H1 (cell line): Measurements from ENCODE around the gene DISC1. TPM values are rescaled to one million over a fixed set of nuclear protein-coding genes. Genes with fewer than 3 reads are reported as not detected.

ENCODE experiments used
- HDAC6 ChIP-seq: IDR thresholded peaks from one replicate; pipeline ENCODE4 v1.7.1; 2012; ENCODE audit warnings: low read depth, mild to moderate bottlenecking, inconsistent platforms, low read length, moderate library complexity
- KDM5A ChIP-seq: fragments of 200-600 bp; IDR thresholded peaks from 2 replicates; pipeline ENCODE4 v1.7.1; 2012; ENCODE audit warnings: mild to moderate bottlenecking, low read length, inconsistent platforms, mixed read lengths
- NANOG ChIP-seq: IDR thresholded peaks from 2 replicates; pipeline ENCODE4 v1.6.1; 2011; ENCODE audit warnings: low read length, low read depth, mild to moderate bottlenecking, inconsistent platforms; ENCODE audit not compliant: insufficient read depth, poor library complexity, severe bottlenecking
- polyA plus RNA-seq, 7 experiments: library from polyadenylated mRNA; depleted of rRNA in 3 of 7; stranded (reverse) in 5 of 7; unstranded in 2 of 7; fragments of >200 nt in 5 of 7; fragments of 200-250 nt in 2 of 7; gene quantifications; 1 replicate in 5 of 7; 2 replicates in 1 of 7; 4 replicates in 1 of 7; pipeline versions ENCODE4 v1.2.1 to v1.2.3, GENCODE V29; 2011 to 2013; ENCODE audit warnings: missing spikeins in 2 of 7, mixed read lengths in 2 of 7
- total RNA-seq: library from RNA; stranded (reverse); fragmentation: NEBNext Ultra II Directional; extraction: Animal tissue kit (Norgen Biotek cat#: 25700); gene quantifications from 2 replicates; pipeline ENCODE4 v1.2.1, GENCODE V29; 2021
- TF ChIP-seq, protein P1 (sequence below): IDR thresholded peaks from 2 replicates; pipeline ENCODE4 v1.6.1; 2012; ENCODE audit warnings: inconsistent platforms

The DISC1 gene
- total and polyA plus RNA-seq, 2 of the 8 experiments (the other 6 are each of a cell fraction or from before 2014, with no cell fraction given) = 1.1 to 3.5 TPM

- TF ChIP-seq, protein P1, sequence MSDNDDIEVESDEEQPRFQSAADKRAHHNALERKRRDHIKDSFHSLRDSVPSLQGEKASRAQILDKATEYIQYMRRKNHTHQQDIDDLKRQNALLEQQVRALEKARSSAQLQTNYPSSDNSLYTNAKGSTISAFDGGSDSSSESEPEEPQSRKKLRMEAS = no peak
- TF ChIP-seq NANOG = no peak
- TF ChIP-seq HDAC6 = no peak
- TF ChIP-seq KDM5A = no peak
These were observed 22.9 kb upstream of the DISC1 start (continued) for GRCh38 chr1:231603598-231604275.
